Nephron progenitor cell (in vitro differentiated cells): ENCODE results near the gene PDE6H.

Experiments
- DNase-seq: peaks from one replicate; pipeline ENCODE4 v3.0.0; 2021
- H3K27ac Mint-ChIP-seq: 2 replicates; pipeline ENCODE4 v1.8.0; 2021; ENCODE audit warnings: mild to moderate bottlenecking, moderate library complexity, mixed read lengths
- H3K27me3 Mint-ChIP-seq: 2 replicates; pipeline ENCODE4 v1.8.0; 2021; ENCODE audit warnings: mild to moderate bottlenecking, low read depth, mixed read lengths; ENCODE audit not compliant: poor library complexity
- H3K36me3 Mint-ChIP-seq: 2 replicates; pipeline ENCODE4 v1.8.0; 2021; ENCODE audit warnings: low read depth, mixed read lengths
- H3K4me1 Mint-ChIP-seq: 2 replicates; pipeline ENCODE4 v1.8.0; 2021; ENCODE audit warnings: mixed read lengths
- H3K4me3 Mint-ChIP-seq: 2 replicates; pipeline ENCODE4 v1.8.0; 2021; ENCODE audit warnings: mild to moderate bottlenecking, moderate library complexity, mixed read lengths
- H3K9me3 Mint-ChIP-seq: 2 replicates; pipeline ENCODE4 v1.8.0; 2021; ENCODE audit warnings: mild to moderate bottlenecking, moderate library complexity, mixed read lengths
- CTCF ChIP-seq: fragments of 200-600 bp; sonication (generic); IDR thresholded peaks from 2 replicates; pipeline ENCODE4 v1.5.0; 2021; ENCODE audit warnings: antibody characterized with exemption

The PDE6H gene

GRCh38 chr12:14974633-14975032 is 1.8 kb downstream of the PDE6H start:
- Mint-ChIP-seq H3K27me3 (peaks cover 3% of the 10 kb centered on the region), H3K9me3 (no peaks in the 10 kb centered on the region), H3K36me3 (no peaks in the 10 kb centered on the region), H3K4me1 (peaks cover 5% of the 10 kb centered on the region), H3K27ac (peak overlapping the region; percentile 55), H3K4me3 (no peak overlapping the region)
- no peak for TF ChIP-seq CTCF
- no peak for DNase-seq

GRCh38 chr12:14975457-14975856 is 2.6 kb downstream of the PDE6H start:
- Mint-ChIP-seq H3K27ac (no peak overlapping the region), H3K4me3 (no peak overlapping the region), H3K4me1 (peaks cover 5% of the 10 kb centered on the region), H3K9me3 (no peaks in the 10 kb centered on the region), H3K27me3 (peaks cover 3% of the 10 kb centered on the region), H3K36me3 (no peaks in the 10 kb centered on the region)
- no peak for DNase-seq
- TF ChIP-seq CTCF = no peak

- DNase-seq = no peak
- Mint-ChIP-seq H3K4me3 (no peak overlapping the region), H3K27ac (no peak overlapping the region), H3K9me3 (no peaks in the 10 kb centered on the region), H3K27me3 (peaks cover 3% of the 10 kb centered on the region), H3K4me1 (peaks cover 5% of the 10 kb centered on the region), H3K36me3 (no peaks in the 10 kb centered on the region)
- no peak for TF ChIP-seq CTCF
Observed at GRCh38 chr12:14976658-14977057, 3.8 kb downstream of the PDE6H start.

GRCh38 chr12:14979468-14979867 is 6.6 kb downstream of the PDE6H start:
- peaks cover 5% of the 10 kb centered on the region for H3K4me1 Mint-ChIP-seq

GRCh38 chr12:14981049-14981448 is 8.2 kb downstream of the PDE6H start:
- no peaks in the 10 kb centered on the region for H3K36me3 Mint-ChIP-seq
- DNase-seq = no peak
- H3K4me1 Mint-ChIP-seq = peaks cover 5% of the 10 kb centered on the region
- H3K27ac Mint-ChIP-seq = no peak overlapping the region
- H3K27me3 Mint-ChIP-seq = peaks cover 3% of the 10 kb centered on the region
- no peaks in the 10 kb centered on the region for H3K9me3 Mint-ChIP-seq
- TF ChIP-seq CTCF = no peak
- no peak overlapping the region for H3K4me3 Mint-ChIP-seq

More at GRCh38 chr12:14979468-14979867, 6.6 kb downstream of the PDE6H start:
- no peak for TF ChIP-seq CTCF
- Mint-ChIP-seq H3K9me3 (no peaks in the 10 kb centered on the region), H3K36me3 (no peaks in the 10 kb centered on the region), H3K4me3 (no peak overlapping the region), H3K27ac (no peak overlapping the region), H3K27me3 (peaks cover 3% of the 10 kb centered on the region)
- DNase-seq = no peak

- Mint-ChIP-seq H3K27ac (no peak overlapping the region), H3K4me3 (no peak overlapping the region), H3K36me3 (no peaks in the 10 kb centered on the region), H3K4me1 (peaks cover 4% of the 10 kb centered on the region), H3K27me3 (no peaks in the 10 kb centered on the region), H3K9me3 (no peaks in the 10 kb centered on the region)
- no peak for TF ChIP-seq CTCF
- no peak for DNase-seq
Observed at GRCh38 chr12:14982562-14982961, 9.7 kb downstream of the PDE6H start.
